Measurements from ENCODE around the gene MMP3. TPM values are rescaled to one million over a fixed set of nuclear protein-coding genes. Genes with fewer than 3 reads are reported as not detected.
A peak's percentile ranks its signal among the peaks of the same experiment; 100 is the strongest.

Gene MMP3
- total and polyA plus RNA-seq, 2 donors (not counting 3 experiments of a cell fraction or from before 2014, with no cell fraction given), result not detected

DNA sequence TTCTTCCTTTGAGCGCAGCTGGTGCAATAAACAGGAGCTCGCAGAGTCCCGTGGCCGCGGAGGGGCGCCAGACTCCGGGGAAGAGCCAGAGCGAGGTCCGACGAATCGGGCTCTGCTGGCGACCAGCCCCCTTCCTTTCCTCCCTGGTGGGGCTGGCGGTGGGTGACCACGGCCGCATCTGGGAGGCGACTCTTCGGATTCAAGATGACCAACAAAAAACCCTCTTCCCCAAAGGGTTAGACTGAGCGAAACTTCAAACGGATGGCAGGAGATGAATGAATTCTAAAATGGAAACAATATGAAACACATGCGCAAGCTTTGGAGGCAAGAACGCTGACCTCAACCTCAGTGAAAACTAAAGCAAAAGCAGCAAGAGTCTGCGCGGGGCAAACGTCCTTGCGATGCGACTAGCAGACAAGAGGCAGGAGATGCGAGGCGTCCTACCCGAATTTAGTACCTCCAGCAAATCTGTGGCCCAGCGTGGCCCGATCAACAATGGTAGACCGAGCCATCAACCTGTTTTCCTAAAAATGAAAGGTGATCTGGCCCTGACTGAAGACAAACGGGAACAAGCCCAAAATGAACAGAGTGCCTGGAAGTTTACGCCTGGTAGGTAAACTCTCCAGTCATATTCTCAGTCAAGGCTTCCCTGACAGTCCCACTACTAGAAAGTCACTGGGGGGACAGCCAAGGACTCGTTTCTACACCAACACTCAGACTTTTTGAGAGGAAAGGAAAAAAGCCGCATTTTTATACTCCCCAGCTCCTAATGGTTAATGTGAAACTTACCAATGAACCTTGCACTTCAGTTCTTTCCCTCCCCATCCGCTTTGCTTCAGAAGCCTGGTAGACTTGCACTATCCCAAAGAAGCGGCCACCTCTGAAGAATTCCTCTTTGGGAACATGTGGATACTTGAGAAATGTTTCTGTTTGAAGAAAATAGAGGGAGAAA, 11.6 kb downstream of the MMP3 start:
- Histone ChIP-seq H3K27me3 (ENCODE audit: control insufficient read depth in 2 of 2, insufficient read depth in 2 of 2, low read length in 2 of 2) (peaks cover 5 to 13% of the 10 kb centered on the region in 2 experiments), H3K79me2 (ENCODE audit: control insufficient read depth, insufficient read depth, low read length) (no peaks in the 10 kb centered on the region), H3K36me3 (ENCODE audit: control insufficient read depth in 2 of 2, extremely low read depth in 1 of 2, insufficient read depth in 2 of 2, low read length in 2 of 2) (no peaks in the 10 kb centered on the region), H3K27ac (ENCODE audit: insufficient read depth, low read depth, low read length) (no peak overlapping the region), H3K4me2 (ENCODE audit: insufficient read depth, low read length) (peak overlapping the region; percentile 39), H3K9me1 (replicated peaks; ENCODE audit: control insufficient read depth, extremely low read depth, insufficient read depth, low read length) (no peaks in the 10 kb centered on the region), H3K4me3 (replicated peaks in 1 of 3; ENCODE audit: insufficient read depth in 1 of 3, low read depth in 1 of 3, low read length in 3 of 3) (peak overlapping the region in 2 of 3 experiments; percentile 15 to 40), H3K9me3 (replicated peaks; ENCODE audit: control insufficient read depth, insufficient read depth, low read length) (no peaks in the 10 kb centered on the region), H2AFZ (ENCODE audit: low read depth, low read length) (peak overlapping the region; percentile 83), H3K9ac (replicated peaks; ENCODE audit: extremely low read depth, insufficient read depth, low read length) (no peak overlapping the region), H3K4me1 (ENCODE audit: control insufficient read depth, extremely low read depth, insufficient read depth, low read length) (no peaks in the 10 kb centered on the region), H4K20me1 (replicated peaks; ENCODE audit: control insufficient read depth, extremely low read depth, insufficient read depth, low read length) (no peaks in the 10 kb centered on the region)
- TSS peak; percentile 11 for BruUV-seq (replicated peaks)
- peak; percentile 63 for DNase-seq (ENCODE audit: low read depth, low spot score)
- intact Hi-C loops (cut with micrococcal nuclease) (loop anchor here (1.0 to 2.0 kb wide), 4 partner anchors 33 to 770 kb away; partner anchors contain the start of gene MMP1), dilution Hi-C loops (cut with MboI; ENCODE audit: extremely low pct_ligation_motif_present, low sequenced_read_pairs) (no loop called here)
- CTCF ChIA-PET, result interaction anchor here (0.9 to 1.7 kb wide), 18 partner anchors 9 to 225 kb away, joined by 3 to 17 read pairs (median 6); partner anchors contain the start of gene MMP3
- POLR2A ChIA-PET, result no interaction called here
- TF ChIP-seq POLR2A (IDR thresholded peaks at IDR 0.05; ENCODE audit: low read depth, low read length) (no peak), CTCF (IDR thresholded peaks at IDR 0.05; ENCODE audit: extremely low read depth in 1 of 2, insufficient read depth in 1 of 2, low read depth in 1 of 2, low read length in 2 of 2) (peak; percentile 62 to 71)
- peak; percentile 59 for FAIRE-seq

GRCh38 chr11:102831128-102831488, 12.3 kb downstream of the MMP3 start:
- H3K79me2 ChIP-seq (ENCODE audit: control insufficient read depth, insufficient read depth, low read length), result no peaks in the 10 kb centered on the region
- H3K4me2 ChIP-seq (ENCODE audit: insufficient read depth, low read length), result peak overlapping the region; percentile 39
- H3K4me1 ChIP-seq (ENCODE audit: control insufficient read depth, extremely low read depth, insufficient read depth, low read length), result no peaks in the 10 kb centered on the region
- CTCF ChIA-PET, result interaction anchor here (0.9 to 1.7 kb wide), 18 partner anchors 9 to 226 kb away, joined by 3 to 17 read pairs (median 6); partner anchors contain the start of gene MMP3
- H3K27ac ChIP-seq (ENCODE audit: insufficient read depth, low read depth, low read length), result no peak overlapping the region
- peaks cover 5 to 11% of the 10 kb centered on the region in 2 experiments for H3K27me3 ChIP-seq (ENCODE audit: control insufficient read depth in 2 of 2, insufficient read depth in 2 of 2, low read length in 2 of 2)
- no peak for DNase-seq (ENCODE audit: low read depth, low spot score)
- intact Hi-C loops (cut with micrococcal nuclease), result loop anchor here (1.0 to 2.0 kb wide), 4 partner anchors 32 to 770 kb away; partner anchors contain the start of gene MMP1
- H2AFZ ChIP-seq (ENCODE audit: low read depth, low read length), result no peak overlapping the region
- H3K9me3 ChIP-seq (replicated peaks; ENCODE audit: control insufficient read depth, insufficient read depth, low read length), result no peaks in the 10 kb centered on the region
- H3K9me1 ChIP-seq (replicated peaks; ENCODE audit: control insufficient read depth, extremely low read depth, insufficient read depth, low read length), result no peaks in the 10 kb centered on the region
- no peaks in the 10 kb centered on the region for H4K20me1 ChIP-seq (replicated peaks; ENCODE audit: control insufficient read depth, extremely low read depth, insufficient read depth, low read length)
- TF ChIP-seq MYC (IDR thresholded peaks at IDR 0.05; ENCODE audit: low read depth, low read length) (no peak), MAX (IDR thresholded peaks at IDR 0.05; ENCODE audit: insufficient read depth, insufficient read length) (no peak), JUN (IDR thresholded peaks at IDR 0.05; ENCODE audit: borderline replicate concordance, insufficient read depth, insufficient read length, low read depth) (no peak), POLR2AphosphoS5 (IDR thresholded peaks at IDR 0.05; ENCODE audit: insufficient read depth, low read depth, low read length) (no peak), POLR2A (IDR thresholded peaks at IDR 0.05; ENCODE audit: low read depth, low read length) (no peak), CTCF (IDR thresholded peaks at IDR 0.05; ENCODE audit: extremely low read depth in 1 of 2, insufficient read depth in 1 of 2, low read depth in 1 of 2, low read length in 2 of 2) (no peak), GATA2 (IDR thresholded peaks at IDR 0.05; ENCODE audit: insufficient read depth, insufficient read length, low read depth, low read length) (no peak), FOS (IDR thresholded peaks at IDR 0.05; ENCODE audit: borderline replicate concordance, insufficient read depth, low read length) (no peak), EZH2 (IDR thresholded peaks at IDR 0.05; ENCODE audit: borderline replicate concordance, low read depth, low read length, severe bottlenecking) (no peak)
- no peak for FAIRE-seq
- BruUV-seq (replicated peaks), result no TSS peak
- POLR2A ChIA-PET, result no interaction called here
- H3K4me3 ChIP-seq (replicated peaks in 1 of 3; ENCODE audit: insufficient read depth in 1 of 3, low read depth in 1 of 3, low read length in 3 of 3), result no peak overlapping the region
- dilution Hi-C loops (cut with MboI; ENCODE audit: extremely low pct_ligation_motif_present, low sequenced_read_pairs), result no loop called here
- H3K9ac ChIP-seq (replicated peaks; ENCODE audit: extremely low read depth, insufficient read depth, low read length), result no peak overlapping the region
- H3K36me3 ChIP-seq (ENCODE audit: control insufficient read depth in 2 of 2, extremely low read depth in 1 of 2, insufficient read depth in 2 of 2, low read length in 2 of 2), result no peaks in the 10 kb centered on the region
